T-helper 2 cell (primary cell): ENCODE measurements around the gene NCOA7.
"Not testable (repeated sequence)": the region's sequence is repeated elsewhere in the genome, so short reads cannot be mapped to it uniquely, and the experiment has no call there.

Source experiments
- DNase-seq, 5 experiments: peaks; one replicate each; pipeline versions ENCODE4 v3.0.0 to v3.0.0-alpha.2; 2012 to 2022

Gene NCOA7

GRCh38 chr6:125922322-125922860, 131.6 kb downstream of the NCOA7 start:
- DNase-seq: no peak

- no peak for DNase-seq
These were observed 132.7 kb downstream of the NCOA7 start for GRCh38 chr6:125923366-125923877.

GRCh38 chr6:125924169-125924568, 133.4 kb downstream of the NCOA7 start:
- peak in 1 of 5 experiments; percentile 68 for DNase-seq

GRCh38 chr6:125924697-125925358, 134.1 kb downstream of the NCOA7 start:
- no peak for DNase-seq

- DNase-seq: no peak
These were observed 136.0 kb downstream of the NCOA7 start for GRCh38 chr6:125926711-125927110.

- DNase-seq: no peak
These were observed 137.0 kb downstream of the NCOA7 start for GRCh38 chr6:125927761-125928160.

- DNase-seq: no peak
These were observed 140.1 kb downstream of the NCOA7 start for GRCh38 chr6:125930765-125931418.

- DNase-seq: peak in 1 of 5 experiments; percentile 32
These were observed 141.1 kb downstream of the NCOA7 start for GRCh38 chr6:125931733-125932450.

GRCh38 chr6:125932451-125932795, 141.7 kb downstream of the NCOA7 start:
- no peak for DNase-seq

GRCh38 chr6:125935520-125935919, 144.8 kb downstream of the NCOA7 start:
- DNase-seq: not testable (repeated sequence)

GRCh38 chr6:125939026-125939425, 148.3 kb downstream of the NCOA7 start:
- DNase-seq: no peak

- peak in 1 of 5 experiments; percentile 45 for DNase-seq
These were observed 149.0 kb downstream of the NCOA7 start for GRCh38 chr6:125939791-125940190.

GRCh38 chr6:125940247-125941041, 149.7 kb downstream of the NCOA7 start:
- DNase-seq: no peak

GRCh38 chr6:125942672-125943527, 152.1 kb downstream of the NCOA7 start:
- no peak for DNase-seq

GRCh38 chr6:125943528-125944433, 153.0 kb downstream of the NCOA7 start:
- DNase-seq: no peak

- DNase-seq: no peak
These were observed 153.7 kb downstream of the NCOA7 start for GRCh38 chr6:125944434-125944816.

GRCh38 chr6:125944896-125945295, 154.1 kb downstream of the NCOA7 start:
- DNase-seq: no peak

- no peak for DNase-seq
These were observed 154.8 kb downstream of the NCOA7 start for GRCh38 chr6:125945378-125946141.

- no peak for DNase-seq
These were observed 156.9 kb downstream of the NCOA7 start for GRCh38 chr6:125947615-125948014.

- no peak for DNase-seq
These were observed 157.7 kb downstream of the NCOA7 start for GRCh38 chr6:125948455-125948854.
